BLaER1 treated with 17β-estradiol and CSF1 and Interleukin-3, amounts not matched to agents 10 nM and 100 nM (cell line): ENCODE measurements around the gene MDFI.

Experiments
- H3K27ac ChIP-seq, 11 experiments: shearing (Covaris generic); formaldehyde crosslinking; 2 replicates each; pipeline ENCODE4 v1.8.1; 2022
- H3K27me3 ChIP-seq, 11 experiments: shearing (Covaris generic); formaldehyde crosslinking; 2 replicates each; pipeline ENCODE4 v1.8.1; 2022
- H3K36me3 ChIP-seq, 11 experiments: shearing (Covaris generic); formaldehyde crosslinking; 2 replicates each; pipeline ENCODE4 v1.8.1; 2022
- H3K4me1 ChIP-seq, 10 experiments: shearing (Covaris generic); formaldehyde crosslinking; 2 replicates each; pipeline ENCODE4 v1.8.1; 2022
- H3K4me2 ChIP-seq, 11 experiments: shearing (Covaris generic); formaldehyde crosslinking; 2 replicates each; pipeline ENCODE4 v1.8.1; 2022
- H3K4me3 ChIP-seq, 10 experiments: shearing (Covaris generic); formaldehyde crosslinking; 2 replicates each; pipeline ENCODE4 v1.8.1; 2022
- H3K9ac ChIP-seq, 11 experiments: shearing (Covaris generic); formaldehyde crosslinking; 2 replicates each; pipeline ENCODE4 v1.8.1; 2022
- H3K9me3 ChIP-seq, 11 experiments: shearing (Covaris generic); formaldehyde crosslinking; replicated peaks in 1 of 11; 2 replicates each; pipeline ENCODE4 v1.8.1; 2022
- H4K20me1 ChIP-seq, 11 experiments: shearing (Covaris generic); formaldehyde crosslinking; 2 replicates each; pipeline ENCODE4 v1.8.1; 2022
- Cebpa-rat ChIP-seq, 11 experiments: shearing (Covaris generic); IDR thresholded peaks; 2 replicates each; pipeline ENCODE4 v1.8.1; 2022

Gene MDFI

DNA sequence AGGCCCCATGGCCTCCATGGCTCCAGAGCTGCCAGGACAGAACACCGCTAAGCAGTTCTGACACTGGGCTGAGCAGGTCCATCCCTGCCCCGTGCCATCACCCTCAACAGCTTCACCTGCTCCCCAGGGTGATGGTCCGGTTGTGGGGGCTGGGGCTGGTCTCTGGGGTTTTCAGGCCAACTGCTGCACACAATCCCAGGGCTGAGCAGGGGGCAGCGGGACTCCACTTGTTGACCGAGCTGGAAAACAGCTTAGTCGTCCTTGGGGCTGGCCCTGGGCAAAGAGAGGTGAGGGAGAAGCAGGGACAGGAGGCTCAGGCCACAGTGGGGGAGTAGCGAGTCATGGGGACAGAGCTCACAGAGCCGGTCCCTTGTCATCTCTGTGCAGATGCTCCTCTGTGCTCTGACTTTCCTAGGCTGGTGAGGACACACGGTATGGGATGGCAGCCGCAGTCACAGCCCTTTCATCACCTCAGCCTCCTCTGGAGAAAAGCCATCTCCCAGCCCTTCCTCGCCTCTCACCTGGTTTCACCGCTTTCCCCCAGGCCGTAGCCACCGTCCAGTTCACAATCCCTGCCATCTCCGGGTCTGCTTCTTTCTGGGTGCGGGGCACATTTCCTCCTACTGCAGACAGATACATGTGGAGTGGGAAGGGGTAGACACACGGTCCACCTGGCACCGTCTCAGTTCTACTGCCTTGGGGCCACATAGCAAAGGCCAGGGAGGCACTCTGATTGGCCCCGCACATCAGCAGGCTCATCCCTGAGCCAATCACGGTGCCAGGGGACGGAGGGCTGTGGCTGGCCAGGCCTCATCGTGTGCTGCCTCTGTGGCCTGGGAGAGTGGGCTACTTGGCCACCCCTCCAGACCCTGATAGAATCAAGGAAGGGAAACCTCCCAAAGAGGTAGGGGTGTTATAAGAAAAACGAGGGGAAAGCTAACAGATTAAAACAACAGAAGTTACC is 19.1 kb downstream of the MDFI start:
- peaks cover 6 to 34% (median 28%) of the 10 kb centered on the region in 10 experiments; a peak in 19 of 20 replicates for H3K4me1 ChIP-seq
- no peaks in the 10 kb centered on the region for H3K27me3 ChIP-seq
- no peak overlapping the region for H3K4me3 ChIP-seq
- peaks cover 0 to 26% (median 0%) of the 10 kb centered on the region in 11 experiments; a peak in 5 of 22 replicates for H4K20me1 ChIP-seq
- peak overlapping the region in 2 of 11 experiments; percentile 21 to 55; a peak in 1 of 22 replicates for H3K27ac ChIP-seq
- peak overlapping the region in 8 of 11 experiments; percentile 59 to 79 (median 67); a peak in 13 of 22 replicates for H3K4me2 ChIP-seq
- peaks cover 7 to 24% (median 17%) of the 10 kb centered on the region in 11 experiments; a peak in 19 of 22 replicates for H3K36me3 ChIP-seq
- TF ChIP-seq Cebpa-rat (IDR thresholded peaks at IDR 0.05) = no peak
- 0 out of 22 replicates have a peak overlapping the region, but pooled peaks of 1 of the 11 experiments have one; percentile 8 for H3K9ac ChIP-seq
- no peaks in the 10 kb centered on the region for H3K9me3 ChIP-seq

DNA sequence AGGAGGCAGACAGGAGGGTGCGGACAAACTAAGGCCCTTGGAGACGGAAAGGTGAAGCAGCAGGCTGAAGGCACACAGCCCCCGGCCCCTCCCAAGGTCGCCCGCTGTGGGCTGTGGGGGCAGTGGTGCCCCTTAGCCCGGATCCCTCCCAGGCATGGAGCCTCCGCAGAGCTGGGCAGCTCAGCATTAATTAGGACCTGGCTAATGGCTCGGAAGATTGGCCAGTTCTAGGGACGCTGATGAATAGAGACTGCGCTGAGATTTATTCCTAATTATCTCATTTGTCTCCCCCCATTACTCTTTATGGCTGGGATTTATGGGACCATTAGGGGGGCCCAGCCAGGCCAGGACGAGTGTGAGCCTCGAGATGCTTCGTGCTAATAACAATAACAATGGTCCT is 20.4 kb downstream of the MDFI start:
- Histone ChIP-seq H3K9me3 (no peaks in the 10 kb centered on the region), H4K20me1 (peaks cover 0 to 14% (median 0%) of the 10 kb centered on the region in 11 experiments; a peak in 5 of 22 replicates), H3K4me1 (peaks cover 6 to 34% (median 28%) of the 10 kb centered on the region in 10 experiments; a peak in 19 of 20 replicates), H3K4me2 (no peak overlapping the region), H3K27me3 (no peaks in the 10 kb centered on the region), H3K9ac (no peak overlapping the region), H3K4me3 (no peak overlapping the region), H3K27ac (no peak overlapping the region), H3K36me3 (peaks cover 0 to 12% (median 5%) of the 10 kb centered on the region in 11 experiments; a peak in 13 of 22 replicates)
- no peak for TF ChIP-seq Cebpa-rat (IDR thresholded peaks at IDR 0.05)

DNA sequence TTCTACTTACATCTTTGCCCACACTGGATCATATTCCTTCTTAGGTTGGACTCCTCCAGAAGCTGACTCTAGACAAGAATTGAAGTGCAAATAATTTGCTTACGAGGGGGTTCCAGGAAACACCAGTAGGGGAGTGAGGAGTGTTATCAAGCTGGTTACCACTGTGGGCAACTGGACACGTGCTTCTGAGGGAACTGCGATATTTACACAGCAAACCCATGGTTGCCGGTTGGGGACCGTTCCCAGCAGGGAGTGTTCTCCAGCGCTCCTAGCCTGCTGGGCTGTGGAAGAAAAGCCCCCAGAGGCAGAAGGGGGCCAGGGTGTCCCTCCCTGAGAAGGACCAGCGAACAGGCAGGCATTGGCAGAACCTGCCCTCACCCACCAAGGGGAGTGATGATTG is 21.7 kb downstream of the MDFI start:
- H3K36me3 ChIP-seq = peaks cover 0 to 4% (median 0%) of the 10 kb centered on the region in 11 experiments; a peak in 2 of 22 replicates
- H3K27me3 ChIP-seq = no peaks in the 10 kb centered on the region
- H3K4me2 ChIP-seq = no peak overlapping the region
- H3K4me3 ChIP-seq = no peak overlapping the region
- H3K27ac ChIP-seq = no peak overlapping the region
- peaks cover 0 to 7% (median 0%) of the 10 kb centered on the region in 11 experiments; a peak in 2 of 22 replicates for H4K20me1 ChIP-seq
- no peak overlapping the region for H3K9ac ChIP-seq
- no peak for TF ChIP-seq Cebpa-rat (IDR thresholded peaks at IDR 0.05)
- no peaks in the 10 kb centered on the region for H3K9me3 ChIP-seq
- H3K4me1 ChIP-seq = peaks cover 6 to 26% (median 24%) of the 10 kb centered on the region in 10 experiments; a peak in 19 of 20 replicates

DNA sequence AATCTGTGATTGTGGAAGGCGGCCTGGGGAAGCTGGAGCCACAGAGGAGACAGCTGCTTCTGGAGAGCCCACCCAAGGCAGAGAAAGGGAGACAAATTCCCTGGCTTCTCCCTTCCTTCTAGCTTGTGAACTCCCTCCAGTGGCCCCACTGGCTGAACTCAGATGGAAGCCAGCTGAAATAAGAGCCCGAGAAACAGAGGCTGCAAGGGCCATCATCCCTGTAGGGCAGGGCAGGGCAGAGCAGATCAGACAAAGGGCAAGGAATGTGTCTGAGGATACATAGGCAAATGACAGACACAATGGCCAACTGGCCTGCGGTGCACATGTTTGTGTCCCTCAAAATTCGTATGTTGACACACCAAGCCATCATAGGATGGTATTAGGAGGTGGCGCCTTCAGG is 25.3 kb downstream of the MDFI start:
- Histone ChIP-seq H3K27me3 (no peaks in the 10 kb centered on the region), H4K20me1 (no peaks in the 10 kb centered on the region), H3K36me3 (no peaks in the 10 kb centered on the region), H3K4me2 (no peak overlapping the region), H3K4me1 (peaks cover 0 to 21% (median 20%) of the 10 kb centered on the region in 10 experiments; a peak in 19 of 20 replicates), H3K9ac (no peak overlapping the region), H3K27ac (no peak overlapping the region), H3K4me3 (no peak overlapping the region), H3K9me3 (peaks cover 0 to 1% (median 0%) of the 10 kb centered on the region in 11 experiments; a peak in 1 of 22 replicates)
- no peak for TF ChIP-seq Cebpa-rat (IDR thresholded peaks at IDR 0.05)

DNA sequence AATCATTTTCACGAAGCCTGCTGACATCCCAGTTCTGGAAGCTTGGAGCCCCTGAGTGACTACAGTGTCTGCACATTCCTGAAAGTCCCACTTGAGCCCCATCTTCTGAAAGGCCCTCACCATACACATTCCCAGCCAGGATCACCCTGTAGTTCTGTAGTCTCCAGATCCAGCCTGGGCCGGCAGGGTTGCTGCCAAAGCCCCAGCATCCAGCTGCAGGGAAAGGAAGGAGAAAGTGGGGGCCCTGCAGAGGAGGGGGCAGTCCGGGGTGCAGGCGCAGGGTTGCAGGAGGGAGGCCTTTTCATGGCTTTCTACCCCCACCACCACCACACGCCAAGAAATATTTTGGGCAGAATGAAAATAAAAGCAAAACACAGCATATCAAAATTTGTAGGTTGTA is 26.0 kb downstream of the MDFI start:
- Histone ChIP-seq H4K20me1 (no peaks in the 10 kb centered on the region), H3K4me2 (no peak overlapping the region), H3K9ac (no peak overlapping the region), H3K27ac (no peak overlapping the region), H3K27me3 (no peaks in the 10 kb centered on the region), H3K9me3 (peaks cover 0 to 8% (median 6%) of the 10 kb centered on the region in 11 experiments; a peak in 16 of 22 replicates), H3K4me3 (no peak overlapping the region), H3K36me3 (no peaks in the 10 kb centered on the region), H3K4me1 (peaks cover 0 to 24% (median 21%) of the 10 kb centered on the region in 10 experiments; a peak in 19 of 20 replicates)
- no peak for TF ChIP-seq Cebpa-rat (IDR thresholded peaks at IDR 0.05)

DNA sequence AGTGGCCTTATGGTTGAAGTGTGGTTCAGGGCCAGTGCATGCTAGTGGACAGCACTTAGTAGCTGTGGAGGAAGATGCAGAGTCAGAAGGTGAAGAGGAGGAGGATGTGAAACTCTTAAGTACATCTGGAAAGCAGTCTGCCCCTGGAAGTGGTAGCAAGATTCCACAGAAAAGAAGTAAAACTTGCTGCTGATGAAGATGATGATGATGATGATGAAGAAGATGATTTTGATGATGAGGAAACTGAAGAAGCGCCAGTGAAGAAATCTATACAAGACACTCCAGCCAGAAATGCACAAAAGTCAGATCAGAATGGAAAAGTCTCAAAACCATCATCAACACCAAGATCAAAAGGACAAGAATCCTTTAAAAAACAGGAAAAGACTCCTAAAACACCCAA is 28.9 kb downstream of the MDFI start:
- no peak for TF ChIP-seq Cebpa-rat (IDR thresholded peaks at IDR 0.05)
- H3K4me3 ChIP-seq = no peak overlapping the region
- H3K27me3 ChIP-seq = no peaks in the 10 kb centered on the region
- peaks cover 0 to 16% (median 7%) of the 10 kb centered on the region in 11 experiments; a peak in 16 of 22 replicates for H3K9me3 ChIP-seq
- no peaks in the 10 kb centered on the region for H3K36me3 ChIP-seq
- H3K4me1 ChIP-seq = peaks cover 8 to 38% (median 34%) of the 10 kb centered on the region in 10 experiments
- no peak overlapping the region for H3K9ac ChIP-seq
- no peaks in the 10 kb centered on the region for H4K20me1 ChIP-seq
- H3K27ac ChIP-seq = no peak overlapping the region; a peak in 1 of 22 replicates
- peak overlapping the region in 9 of 11 experiments; percentile 45 to 63 (median 55); a peak in 18 of 22 replicates for H3K4me2 ChIP-seq

DNA sequence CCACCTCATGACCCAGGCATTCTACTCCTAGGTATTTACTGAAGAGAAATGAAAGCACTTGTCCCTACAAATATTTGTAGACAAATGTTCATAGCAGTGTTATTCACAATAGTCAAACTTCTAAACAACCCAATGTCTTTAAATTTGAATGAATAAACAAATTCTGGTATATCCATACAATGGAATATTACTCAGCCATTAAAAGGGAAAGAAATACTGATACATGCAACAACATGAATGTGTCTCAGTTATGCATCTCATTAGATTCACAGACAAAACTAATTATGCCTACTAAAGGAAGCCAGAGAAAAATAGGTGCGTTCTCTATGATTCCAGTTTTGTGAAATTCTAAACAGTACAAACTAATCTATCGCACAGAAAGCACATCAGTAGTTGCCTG is 30.7 kb downstream of the MDFI start:
- Histone ChIP-seq H3K27me3 (no peaks in the 10 kb centered on the region), H3K4me2 (peak overlapping the region in 1 of 11 experiments; percentile 55; a peak in 1 of 22 replicates)
- no peak for TF ChIP-seq Cebpa-rat (IDR thresholded peaks at IDR 0.05)

DNA sequence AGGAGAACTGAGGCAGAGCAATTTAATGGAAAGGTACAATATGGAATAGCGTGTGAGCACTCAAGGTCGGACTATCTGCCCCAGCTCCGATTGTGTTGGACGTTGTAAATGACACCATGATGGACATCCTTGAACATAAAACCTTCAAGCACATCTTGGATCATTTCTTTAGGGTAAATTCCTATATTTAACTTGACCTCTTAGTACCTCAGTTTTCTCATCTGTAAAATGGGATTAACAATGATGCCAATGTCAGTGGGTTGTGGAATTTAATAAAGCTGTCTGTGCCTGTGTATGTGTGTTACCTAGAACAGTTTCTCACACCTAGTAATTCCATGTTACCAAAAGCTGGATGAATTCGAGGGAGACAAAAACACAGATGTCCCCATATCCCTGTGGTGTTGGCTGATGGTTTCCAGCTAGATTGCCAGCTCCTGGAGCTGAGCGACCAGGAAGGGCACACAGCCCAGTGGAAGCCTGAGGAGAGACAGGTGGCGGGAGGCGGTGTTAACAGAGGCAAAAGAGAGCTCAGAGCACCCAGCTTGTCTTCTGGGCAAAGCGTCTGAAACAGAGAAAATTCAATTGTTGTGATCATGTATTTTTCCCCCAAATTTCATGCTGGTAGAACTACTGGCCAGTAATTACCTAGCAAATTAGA is 32.6 kb downstream of the MDFI start:
- H3K9me3 ChIP-seq = peaks cover 0 to 16% (median 7%) of the 10 kb centered on the region in 11 experiments; a peak in 16 of 22 replicates
- H3K4me2 ChIP-seq = peak overlapping the region in 9 of 11 experiments; percentile 50 to 81 (median 61); a peak in 18 of 22 replicates
- H3K27me3 ChIP-seq = no peaks in the 10 kb centered on the region
- H3K36me3 ChIP-seq = no peaks in the 10 kb centered on the region
- no peak overlapping the region for H3K4me3 ChIP-seq
- H3K4me1 ChIP-seq = peaks cover 8 to 70% (median 58%) of the 10 kb centered on the region in 10 experiments
- no peak overlapping the region for H3K27ac ChIP-seq
- H4K20me1 ChIP-seq = no peaks in the 10 kb centered on the region
- TF ChIP-seq Cebpa-rat (IDR thresholded peaks at IDR 0.05) = no peak
- no peak overlapping the region for H3K9ac ChIP-seq

More for the DNA sequence above, 30.7 kb downstream of the MDFI start:
- Histone ChIP-seq H3K36me3 (no peaks in the 10 kb centered on the region), H3K9ac (no peak overlapping the region), H3K4me1 (peaks cover 8 to 55% (median 52%) of the 10 kb centered on the region in 10 experiments), H4K20me1 (no peaks in the 10 kb centered on the region), H3K4me3 (no peak overlapping the region), H3K9me3 (peaks cover 0 to 16% (median 7%) of the 10 kb centered on the region in 11 experiments; a peak in 16 of 22 replicates), H3K27ac (no peak overlapping the region)
